ENCODE measurements around the gene EFHD2.
"Not testable (repeated sequence)": the region's sequence is repeated elsewhere in the genome, so short reads cannot be mapped to it uniquely, and the experiment has no call there.

Gene EFHD2

GRCh38 chr1:15409388-15410222 lies at the start of gene EFHD2:
Gene EFHD2 (plus strand): TSS chr1:15409888. CDS start chr1:15409972, 84 bp downstream.
- DNase-seq: peak; percentile 97

- DNase-seq: no peak
Observed at GRCh38 chr1:15360700-15361099, 49.0 kb upstream of the EFHD2 start.

- DNase-seq: no peak
Observed at GRCh38 chr1:15362096-15362736, 47.5 kb upstream of the EFHD2 start.

- DNase-seq: no peak
Observed at GRCh38 chr1:15362737-15363128, 47.0 kb upstream of the EFHD2 start.

- DNase-seq: no peak
Observed at GRCh38 chr1:15364740-15365139, 44.9 kb upstream of the EFHD2 start.

- DNase-seq: no peak
Observed at GRCh38 chr1:15368888-15369287, 40.8 kb upstream of the EFHD2 start.

GRCh38 chr1:15370268-15370667 lies 39.4 kb upstream of the EFHD2 start:
- no peak for DNase-seq

- no peak for DNase-seq
Observed at GRCh38 chr1:15370781-15371520, 38.7 kb upstream of the EFHD2 start.

GRCh38 chr1:15371610-15372545 lies 37.8 kb upstream of the EFHD2 start:
- DNase-seq: no peak

GRCh38 chr1:15378729-15379128 lies 31.0 kb upstream of the EFHD2 start:
- no peak for DNase-seq

GRCh38 chr1:15379151-15379550 lies 30.5 kb upstream of the EFHD2 start:
- not testable (repeated sequence) for DNase-seq

- DNase-seq: no peak
Observed at GRCh38 chr1:15380601-15381508, 28.8 kb upstream of the EFHD2 start.

- DNase-seq: no peak
Observed at GRCh38 chr1:15381805-15382204, 27.9 kb upstream of the EFHD2 start.

GRCh38 chr1:15382601-15383518 lies 26.8 kb upstream of the EFHD2 start:
- no peak for DNase-seq

- DNase-seq: no peak
Observed at GRCh38 chr1:15383810-15384209, 25.9 kb upstream of the EFHD2 start.

- no peak for DNase-seq
Observed at GRCh38 chr1:15384301-15384901, 25.3 kb upstream of the EFHD2 start.

- no peak for DNase-seq
Observed at GRCh38 chr1:15385420-15385819, 24.3 kb upstream of the EFHD2 start.

GRCh38 chr1:15386164-15386749 lies 23.4 kb upstream of the EFHD2 start:
- DNase-seq: peak; percentile 9

- no peak for DNase-seq
Observed at GRCh38 chr1:15388201-15388880, 21.3 kb upstream of the EFHD2 start.

Data from CD4-positive, alpha-beta T cell treated with Interleukin-17A for 1 hour (primary cell).